Muscle layer of duodenum (tissue), 2 donors: ENCODE results near the gene PLA2G2A.

Experiments
- H3K27ac ChIP-seq: one replicate; pipeline ENCODE4 v1.7.0; 2013; ENCODE audit warnings: mild to moderate bottlenecking, low read length
- H3K27me3 ChIP-seq: one replicate; pipeline ENCODE4 v1.7.0; 2013; ENCODE audit warnings: low read depth, mild to moderate bottlenecking, control low read depth, low read length
- H3K36me3 ChIP-seq, 2 donors: one replicate each; pipeline ENCODE4 v1.7.0; 2013; ENCODE audit warnings: low read length in 2 of 2, control low read depth in 1 of 2, mild to moderate bottlenecking in 1 of 2; ENCODE audit not compliant: insufficient read depth in 2 of 2, control insufficient read depth in 1 of 2
- H3K4me1 ChIP-seq, 2 donors: one replicate each; pipeline ENCODE4 v1.7.0; 2013; ENCODE audit warnings: low read length in 2 of 2, mild to moderate bottlenecking in 2 of 2, control low read depth in 1 of 2, moderate library complexity in 1 of 2; ENCODE audit not compliant: insufficient read depth in 2 of 2, control insufficient read depth in 1 of 2
- H3K4me3 ChIP-seq, 2 donors: one replicate each; pipeline ENCODE4 v1.7.0; 2013; ENCODE audit warnings: low read length in 2 of 2, low read depth in 1 of 2, mild to moderate bottlenecking in 1 of 2
- H3K9me3 ChIP-seq, 2 donors: one replicate each; pipeline ENCODE4 v1.7.0; 2013; ENCODE audit warnings: low read length in 2 of 2, control low read depth in 1 of 2, mild to moderate bottlenecking in 1 of 2; ENCODE audit not compliant: control insufficient read depth in 1 of 2
- donor health status: healthy.

The PLA2G2A gene

DNA sequence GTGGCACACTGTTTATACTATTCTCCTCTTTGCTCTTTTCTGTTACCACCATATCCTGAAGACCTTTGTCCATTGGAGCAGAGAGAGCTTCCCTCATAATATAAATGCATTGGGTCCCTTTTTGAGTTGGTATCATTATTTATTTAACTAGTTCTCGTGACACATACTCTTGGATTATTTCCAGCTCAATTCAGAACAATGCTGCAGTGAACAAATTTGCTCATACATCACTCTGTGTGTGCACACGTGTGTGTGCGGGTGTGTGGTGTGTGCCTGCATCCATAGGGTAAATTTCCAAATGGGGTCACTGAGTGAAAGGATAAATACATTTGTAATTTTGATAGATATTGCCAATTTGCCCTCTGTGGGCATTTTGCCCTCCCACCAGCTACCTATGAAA is 5.8 kb downstream of the PLA2G2A start:
- Histone ChIP-seq H3K36me3 (no peaks in the 10 kb centered on the region), H3K9me3 (no peaks in the 10 kb centered on the region), H3K27ac (no peak overlapping the region), H3K4me1 (no peaks in the 10 kb centered on the region), H3K4me3 (no peak overlapping the region), H3K27me3 (no peaks in the 10 kb centered on the region)

DNA sequence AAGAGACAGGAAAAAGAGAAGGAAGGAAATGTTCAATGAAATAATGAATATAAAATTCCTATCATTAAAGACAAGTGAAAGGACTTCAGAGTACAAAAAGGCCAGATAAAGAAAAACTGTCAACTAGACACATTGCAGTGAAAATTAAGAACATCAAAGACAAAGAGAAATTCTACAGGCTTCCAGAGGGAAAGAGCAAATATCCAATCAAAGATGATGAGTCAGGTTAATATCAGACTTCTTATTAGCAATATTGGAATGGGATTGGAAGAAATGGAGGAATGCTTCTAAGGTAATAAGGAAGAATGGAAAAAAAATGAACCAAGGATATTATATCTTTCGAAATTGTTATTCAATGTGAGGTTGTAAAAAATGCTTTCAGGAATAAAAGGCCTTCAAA is 7.8 kb downstream of the PLA2G2A start:
- no peaks in the 10 kb centered on the region for H3K9me3 ChIP-seq
- H3K36me3 ChIP-seq = no peaks in the 10 kb centered on the region
- no peak overlapping the region for H3K27ac ChIP-seq
- H3K4me3 ChIP-seq = no peak overlapping the region
- no peaks in the 10 kb centered on the region for H3K27me3 ChIP-seq
- no peaks in the 10 kb centered on the region for H3K4me1 ChIP-seq

GRCh38 chr1:19969898-19970660 is 9.3 kb downstream of the PLA2G2A start:
- no peak overlapping the region for H3K4me3 ChIP-seq
- H3K27me3 ChIP-seq = no peaks in the 10 kb centered on the region
- no peaks in the 10 kb centered on the region for H3K4me1 ChIP-seq
- no peaks in the 10 kb centered on the region for H3K9me3 ChIP-seq
- H3K36me3 ChIP-seq = no peaks in the 10 kb centered on the region
- no peak overlapping the region for H3K27ac ChIP-seq

GRCh38 chr1:19967808-19968207 is 11.6 kb downstream of the PLA2G2A start:
- no peak overlapping the region for H3K27ac ChIP-seq
- H3K4me3 ChIP-seq = no peak overlapping the region
- H3K9me3 ChIP-seq = peaks cover 0 to 5% of the 10 kb centered on the region in 2 donors
- no peaks in the 10 kb centered on the region for H3K27me3 ChIP-seq
- H3K36me3 ChIP-seq = no peaks in the 10 kb centered on the region
- no peaks in the 10 kb centered on the region for H3K4me1 ChIP-seq

- no peaks in the 10 kb centered on the region for H3K36me3 ChIP-seq
- H3K9me3 ChIP-seq = peaks cover 0 to 5% of the 10 kb centered on the region in 2 donors
- no peaks in the 10 kb centered on the region for H3K27me3 ChIP-seq
- H3K27ac ChIP-seq = no peak overlapping the region
- H3K4me1 ChIP-seq = no peaks in the 10 kb centered on the region
- H3K4me3 ChIP-seq = no peak overlapping the region
Observed at GRCh38 chr1:19964542-19964941, 14.9 kb downstream of the PLA2G2A start.

DNA sequence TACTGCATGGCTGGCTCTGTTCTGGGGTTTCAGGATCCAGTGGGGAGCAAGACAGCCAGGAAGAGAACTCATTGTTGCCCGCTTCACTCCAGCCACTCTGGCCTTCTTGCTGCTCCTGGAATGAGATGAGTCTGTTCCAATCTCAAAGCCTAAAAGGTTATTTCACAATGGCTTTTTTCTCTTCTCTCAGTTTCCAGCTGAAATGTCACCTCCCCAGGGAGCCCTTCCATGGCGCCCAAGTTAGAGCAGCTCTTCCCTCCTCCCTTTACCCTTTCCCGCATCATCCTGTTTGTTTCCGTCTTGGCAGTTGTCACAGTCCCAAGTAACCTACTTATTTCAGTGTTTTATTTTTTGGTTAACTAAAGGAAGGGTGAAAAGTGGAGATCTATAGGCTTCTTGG is 15.8 kb downstream of the PLA2G2A start:
- Histone ChIP-seq H3K4me1 (no peaks in the 10 kb centered on the region), H3K27ac (no peak overlapping the region), H3K27me3 (no peaks in the 10 kb centered on the region)

GRCh38 chr1:19960591-19960990 is 18.8 kb downstream of the PLA2G2A start:
- Histone ChIP-seq H3K4me3 (no peak overlapping the region), H3K4me1 (no peaks in the 10 kb centered on the region), H3K27ac (no peak overlapping the region), H3K27me3 (no peaks in the 10 kb centered on the region), H3K36me3 (no peaks in the 10 kb centered on the region), H3K9me3 (peaks cover 0 to 5% of the 10 kb centered on the region in 2 donors)

More for the DNA sequence above, 15.8 kb downstream of the PLA2G2A start:
- no peaks in the 10 kb centered on the region for H3K36me3 ChIP-seq
- H3K4me3 ChIP-seq = no peak overlapping the region
- peaks cover 0 to 5% of the 10 kb centered on the region in 2 donors for H3K9me3 ChIP-seq

- Histone ChIP-seq H3K27me3 (no peaks in the 10 kb centered on the region), H3K9me3 (no peaks in the 10 kb centered on the region), H3K4me3 (no peak overlapping the region), H3K36me3 (no peaks in the 10 kb centered on the region), H3K4me1 (no peaks in the 10 kb centered on the region), H3K27ac (no peak overlapping the region)
Observed at GRCh38 chr1:19957779-19958178, 21.6 kb downstream of the PLA2G2A start.

DNA sequence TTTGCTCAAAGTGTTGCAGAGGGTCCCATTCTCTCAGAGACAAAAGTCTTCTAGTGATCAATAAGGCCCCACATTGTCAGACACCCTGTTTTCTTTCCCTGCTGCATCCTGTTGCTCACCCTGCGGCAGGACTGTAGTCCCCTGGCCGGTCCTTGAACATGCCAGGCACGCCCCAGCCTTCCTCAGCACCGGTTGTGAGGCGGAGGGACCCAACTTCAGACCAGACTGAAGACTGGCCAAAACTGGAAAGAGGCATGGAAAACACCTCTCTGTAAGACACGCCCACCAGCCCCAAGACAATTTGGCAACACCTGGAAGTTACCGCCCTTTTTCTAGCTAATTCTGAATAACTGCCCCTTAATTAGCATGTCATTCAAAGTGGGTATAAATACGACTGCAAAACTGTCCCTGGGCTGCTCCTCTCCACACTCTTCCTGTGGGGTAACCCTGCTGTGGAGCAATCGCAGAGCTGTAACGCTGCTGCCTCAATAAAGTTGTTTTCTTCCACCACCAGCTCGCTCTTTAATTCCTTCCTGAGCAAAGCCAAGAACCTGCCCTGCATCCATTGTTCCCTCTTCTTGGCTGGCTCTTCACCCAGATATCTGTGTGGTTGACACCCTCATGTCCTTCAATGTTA is 23.8 kb downstream of the PLA2G2A start:
- Histone ChIP-seq H3K27ac (no peak overlapping the region), H3K36me3 (no peaks in the 10 kb centered on the region), H3K27me3 (no peaks in the 10 kb centered on the region), H3K4me3 (no peak overlapping the region), H3K4me1 (no peaks in the 10 kb centered on the region), H3K9me3 (no peaks in the 10 kb centered on the region)

DNA sequence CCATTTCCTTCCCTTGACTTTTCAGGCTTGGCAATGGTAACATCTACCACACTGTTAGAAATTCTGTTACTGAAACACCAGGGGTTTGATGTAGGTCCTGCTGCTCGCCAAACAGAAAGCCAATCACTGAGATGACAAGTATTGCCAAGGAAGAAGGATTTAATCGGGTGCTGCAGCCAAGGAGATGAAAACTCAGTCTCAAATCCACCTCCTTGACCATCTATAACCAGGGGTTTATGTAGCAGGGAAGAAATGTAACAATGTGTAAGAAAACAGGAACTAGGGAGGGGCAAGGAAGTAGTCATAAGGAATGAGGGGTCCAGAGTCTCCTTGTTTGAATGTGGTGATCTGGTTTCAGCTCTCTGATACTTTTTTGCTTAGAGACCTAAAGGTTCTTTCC is 25.4 kb downstream of the PLA2G2A start:
- Histone ChIP-seq H3K27ac (no peak overlapping the region), H3K27me3 (no peaks in the 10 kb centered on the region), H3K9me3 (no peaks in the 10 kb centered on the region), H3K4me3 (no peak overlapping the region), H3K4me1 (no peaks in the 10 kb centered on the region), H3K36me3 (no peaks in the 10 kb centered on the region)

- Histone ChIP-seq H3K4me3 (no peak overlapping the region), H3K4me1 (no peaks in the 10 kb centered on the region), H3K27ac (no peak overlapping the region), H3K27me3 (peaks cover 3% of the 10 kb centered on the region), H3K9me3 (no peaks in the 10 kb centered on the region), H3K36me3 (no peaks in the 10 kb centered on the region)
Observed at GRCh38 chr1:19949016-19949415, 30.4 kb downstream of the PLA2G2A start.

- no peak overlapping the region for H3K4me3 ChIP-seq
- no peak overlapping the region for H3K27ac ChIP-seq
- H3K9me3 ChIP-seq = no peaks in the 10 kb centered on the region
- peaks cover 3% of the 10 kb centered on the region for H3K27me3 ChIP-seq
- no peaks in the 10 kb centered on the region for H3K4me1 ChIP-seq
- no peaks in the 10 kb centered on the region for H3K36me3 ChIP-seq
Observed at GRCh38 chr1:19946971-19947370, 32.4 kb downstream of the PLA2G2A start.
